Right lobe of liver (tissue), 6 donors: ENCODE results near the gene DBF4B. TPM values are rescaled to one million over a fixed set of nuclear protein-coding genes. Genes with fewer than 3 reads are reported as not detected.

Experiments used
- ATAC-seq, 4 donors: fragments of 200-7000 bp; cut with Tn5 transposase; one replicate each; pipeline ENCODE4 v1.9.1; 2020; ENCODE audit warnings: mild to moderate bottlenecking in 4 of 4, moderate library complexity in 4 of 4
- DNase-seq, 3 donors: peaks; one replicate each; pipeline ENCODE4 v3.0.0-alpha.2; 2020
- H3K27ac ChIP-seq, 3 donors: fragments of 200-600 bp; one replicate each; pipeline ENCODE4 v1.8.0; 2022
- H3K27me3 ChIP-seq, 2 donors: fragments of 200-600 bp; one replicate each; pipeline ENCODE4 v1.8.0; 2022
- H3K36me3 ChIP-seq, 4 donors: fragments of 200-600 bp; sonication (generic) in 1 of 4; one replicate each; pipeline versions ENCODE4 v1.5.1 to v1.8.0; 2017 to 2022; ENCODE audit warnings: control low read depth in 1 of 4
- H3K4me1 ChIP-seq, 4 donors: fragments of 200-600 bp; sonication (generic) in 1 of 4; one replicate each; pipeline versions ENCODE4 v1.5.1 to v1.8.0; 2017 to 2022; ENCODE audit warnings: control low read depth in 1 of 4
- H3K4me3 ChIP-seq, 3 donors: fragments of 200-600 bp; one replicate each; pipeline ENCODE4 v1.8.0; 2022
- H3K9me3 ChIP-seq, 4 donors: fragments of 200-600 bp; sonication (generic) in 1 of 4; one replicate each; pipeline versions ENCODE4 v1.5.1 to v1.8.0; 2017 to 2022; ENCODE audit warnings: control low read depth in 1 of 4
- CTCF ChIP-seq, 4 donors: fragments of 200-600 bp in 3 of 4; fragments of 450-650 bp in 1 of 4; IDR thresholded peaks; one replicate each; pipeline versions ENCODE4 v1.5.1 to v1.8.0; 2016 to 2022; ENCODE audit warnings: antibody characterized with exemption in 4 of 4, mild to moderate bottlenecking in 2 of 4
- POLR2A ChIP-seq: fragments of 450-650 bp; IDR thresholded peaks from one replicate; pipeline ENCODE4 v1.6.1; 2017; ENCODE audit warnings: antibody characterized with exemption, mild to moderate bottlenecking
- WGBS: methylation state at CpG from one replicate; pipeline ENCODE4 v1.1.6; 2018; ENCODE audit warnings: low coverage, low lambda C conversion rate; ENCODE audit not compliant: insufficient coverage; ENCODE audit errors: missing lambda C conversion rate; 5-methylcytosine and 5-hydroxymethylcytosine counted together
- intact Hi-C, 2 donors: fragments of 100-400 bp; cut with DNase I; formaldehyde crosslinking; loops; one replicate each; pipeline versions ENCODE4 v1.11.2 to v1.14.1; 2022
- total RNA-seq, 6 experiments: library from RNA; depleted of rRNA in 2 of 6; stranded (reverse); fragments of >200 nt in 2 of 6; fragmentation: NEBNext Ultra II Directional in 3 of 6; extraction: Animal tissue kit (Norgen Biotek cat#: 25700) in 3 of 6; gene quantifications; one replicate each; pipeline versions ENCODE4 v1.1.0 to v1.2.4, GENCODE V29; 2016 to 2023
- donor health status: DM: no; HTN: yes; CAD: no.
- donor health status: DM: no; HTN: no; CAD: no.
- donor health status: DM: no; HTN: no; CAD: no.
- donor health status: DM: no; HTN: yes; CAD: no.
- donor health status: DM: no; HTN: yes; CAD: no.

The DBF4B gene
- total RNA-seq, 6 experiments from 2014 or later, result 0.81 to 2.3 (median 1.7) TPM

DNA sequence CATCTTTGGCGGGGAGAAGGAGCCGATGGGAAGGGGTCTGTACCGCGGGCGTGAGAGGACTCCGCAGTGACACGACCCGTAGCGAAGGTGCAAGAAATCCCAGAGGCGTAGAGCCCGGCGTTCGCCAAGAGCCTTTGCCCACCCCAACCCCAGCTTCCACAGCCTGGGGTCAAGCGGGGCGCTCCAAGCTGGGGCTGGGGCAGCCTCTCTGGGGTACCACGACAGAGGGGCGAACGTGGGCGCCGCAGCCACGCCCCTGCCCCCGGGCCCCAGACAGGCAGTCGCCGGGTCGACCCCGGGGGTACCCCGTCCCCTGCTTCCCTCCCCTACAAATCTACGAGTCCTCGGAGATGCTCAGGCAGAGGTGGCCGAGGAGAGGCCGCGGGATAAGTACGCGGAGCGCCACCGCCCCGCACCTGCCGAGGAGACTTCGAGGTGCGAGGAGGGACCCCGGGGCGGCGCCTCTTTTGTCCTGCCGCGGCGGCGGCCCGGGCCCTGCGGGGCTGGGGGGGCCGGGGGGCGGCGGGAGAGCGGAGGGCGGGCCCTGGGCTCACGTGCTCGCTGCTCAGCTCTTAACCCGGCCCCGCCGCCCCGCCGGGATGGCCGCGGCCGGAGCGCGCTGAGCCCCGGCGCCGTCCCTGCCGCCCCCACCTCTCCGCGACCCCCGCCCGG, 50.1 kb downstream of the DBF4B start, which contains the start of gene ADAM11:
TSS of gene ADAM11 (plus strand) at position 575 of the 672 bp plus-strand sequence. CDS start 212 bp downstream, outside the sequence.
- no peak for DNase-seq
- peak within 1 kb of the TSS in 1 of 3 donors; percentile 29 for H3K4me3 ChIP-seq
- WGBS, result 0% methylated on average over 2 of the region's 74 CpGs
- H3K4me1 ChIP-seq, result peaks cover 0 to 9% (median 0%) of the 10 kb centered on the region in 4 donors
- intact Hi-C loops, result no loop called here
- H3K9me3 ChIP-seq, result no peaks in the 10 kb centered on the region
- no peak within 1 kb of the TSS for H3K27ac ChIP-seq
- peaks cover 0 to 13% of the 10 kb centered on the region in 2 donors for H3K27me3 ChIP-seq
- no peaks in the 10 kb centered on the region for H3K36me3 ChIP-seq
- TF ChIP-seq CTCF (IDR thresholded peaks at IDR 0.05) (no peak), POLR2A (no peak)
- peak in 1 of 4 donors; percentile 19 for ATAC-seq

DNA sequence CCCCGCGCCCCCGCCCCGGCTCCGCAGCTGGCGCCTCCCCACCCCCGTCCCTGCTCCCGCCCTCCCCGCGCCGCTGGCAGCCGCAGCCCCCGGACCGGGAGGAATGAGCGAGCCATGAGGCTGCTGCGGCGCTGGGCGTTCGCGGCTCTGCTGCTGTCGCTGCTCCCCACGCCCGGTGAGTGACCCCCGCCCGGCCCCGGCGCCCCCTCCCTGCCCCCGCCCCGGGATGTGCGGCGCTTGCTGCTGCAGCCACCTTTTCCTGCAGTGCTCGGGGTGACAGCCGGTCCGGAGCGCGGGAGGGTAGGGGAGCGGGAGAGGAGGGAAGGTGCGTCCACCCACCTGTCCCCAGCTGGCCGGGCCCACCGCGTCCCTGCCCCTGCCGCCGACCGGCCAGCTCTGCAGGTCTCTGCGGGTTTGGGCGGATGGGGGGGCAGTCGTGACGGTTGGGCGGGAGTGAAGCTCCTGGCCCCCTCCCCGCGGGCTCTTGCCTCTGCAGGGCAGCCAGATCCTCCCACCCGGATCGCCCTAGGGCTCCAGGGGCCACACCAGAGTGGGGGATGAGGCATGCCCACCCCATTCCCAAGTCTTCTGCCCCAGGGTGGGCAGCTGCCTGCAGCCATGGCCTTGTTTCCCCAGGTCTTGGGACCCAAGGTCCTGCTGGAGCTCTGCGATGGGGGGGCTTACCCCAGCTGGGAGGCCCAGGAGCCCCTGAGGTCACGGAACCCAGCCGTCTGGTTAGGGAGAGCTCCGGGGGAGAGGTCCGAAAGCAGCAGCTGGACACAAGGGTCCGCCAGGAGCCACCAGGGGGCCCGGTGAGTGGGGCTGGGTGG, 50.8 kb downstream of the DBF4B start:
- Histone ChIP-seq H3K27ac (no peak overlapping the region), H3K27me3 (peaks cover 0 to 13% of the 10 kb centered on the region in 2 donors), H3K36me3 (no peaks in the 10 kb centered on the region), H3K9me3 (no peaks in the 10 kb centered on the region), H3K4me1 (peaks cover 0 to 9% (median 0%) of the 10 kb centered on the region in 4 donors), H3K4me3 (peak overlapping the region in 1 of 3 donors; percentile 29)
- no peak for TF ChIP-seq CTCF (IDR thresholded peaks at IDR 0.05)
- TF ChIP-seq POLR2A, result no peak
- DNase-seq, result no peak
- no peak for ATAC-seq
- 55% methylated on average over 6 of the region's 60 CpGs for WGBS
- intact Hi-C loops, result no loop called here

DNA sequence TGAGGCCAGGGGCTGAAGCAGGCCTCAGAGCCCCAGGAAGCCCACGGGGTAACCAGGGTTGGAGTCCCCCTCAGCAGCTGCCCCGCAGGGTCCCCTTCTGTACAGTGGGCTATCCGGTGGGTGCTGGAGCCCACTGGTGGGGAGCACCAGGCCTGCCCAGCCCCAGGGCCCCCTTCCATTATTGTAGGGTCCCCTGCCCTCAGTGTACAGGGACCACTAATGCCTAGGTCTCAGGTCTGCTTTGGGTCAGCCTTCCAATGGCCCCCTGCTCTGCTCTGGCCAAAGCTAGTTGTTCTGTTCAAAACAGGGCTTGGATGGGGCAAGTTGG, 51.4 kb downstream of the DBF4B start:
- WGBS, result no CpG with 5 or more reads among the region's 3 CpGs
- H3K4me1 ChIP-seq, result peaks cover 0 to 9% (median 0%) of the 10 kb centered on the region in 4 donors
- H3K27ac ChIP-seq, result no peak overlapping the region
- H3K4me3 ChIP-seq, result no peak overlapping the region
- H3K36me3 ChIP-seq, result no peaks in the 10 kb centered on the region
- DNase-seq (no peak), ATAC-seq (no peak)
- no peak for TF ChIP-seq CTCF (IDR thresholded peaks at IDR 0.05)
- no peak for TF ChIP-seq POLR2A
- H3K9me3 ChIP-seq, result no peaks in the 10 kb centered on the region
- peaks cover 0 to 13% of the 10 kb centered on the region in 2 donors for H3K27me3 ChIP-seq
- intact Hi-C loops, result no loop called here

DNA sequence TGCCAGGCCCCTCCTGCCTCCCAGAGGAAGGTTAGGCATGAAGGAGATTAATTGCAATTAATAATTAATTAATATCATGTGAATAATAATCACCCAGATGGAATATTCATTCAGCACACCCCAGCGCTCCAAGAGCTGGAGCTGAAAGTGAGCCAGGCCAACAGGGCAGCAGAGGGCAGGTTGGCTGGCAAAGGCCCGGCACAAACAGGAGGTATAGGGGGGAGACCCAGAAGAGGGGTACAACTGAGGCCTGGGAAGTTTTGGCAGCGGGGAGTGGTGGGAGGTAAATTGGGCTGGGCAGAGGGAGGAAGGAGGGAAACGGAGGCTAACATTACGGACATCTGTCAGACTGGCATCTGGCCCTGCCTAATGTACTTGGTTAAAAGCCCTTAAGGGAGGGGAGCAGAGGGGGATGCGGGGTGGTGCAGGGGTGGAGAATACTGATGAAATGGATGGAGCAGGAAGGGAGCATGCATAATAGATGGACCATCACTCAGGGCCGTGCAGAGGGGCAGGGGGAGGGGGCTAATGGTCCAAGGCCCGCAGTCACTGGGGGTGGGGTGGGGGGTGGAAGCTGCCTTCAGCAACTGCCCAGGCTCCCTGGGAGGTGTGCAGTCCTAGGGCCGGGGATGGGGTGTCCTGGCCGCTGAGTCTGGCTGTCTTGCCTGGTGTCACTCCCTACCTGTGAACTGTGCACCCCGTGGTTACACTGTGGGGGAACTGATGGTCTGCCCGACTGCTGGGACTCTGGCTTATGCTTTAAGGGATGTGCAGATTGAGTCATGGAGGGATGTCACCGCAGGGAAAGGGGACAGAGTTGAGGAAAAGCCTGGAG, 52.2 kb downstream of the DBF4B start:
- no peak overlapping the region for H3K4me3 ChIP-seq
- H3K4me1 ChIP-seq, result peaks cover 0 to 9% (median 0%) of the 10 kb centered on the region in 4 donors
- H3K27ac ChIP-seq, result no peak overlapping the region
- H3K36me3 ChIP-seq, result no peaks in the 10 kb centered on the region
- no peak for TF ChIP-seq POLR2A
- no peak for TF ChIP-seq CTCF (IDR thresholded peaks at IDR 0.05)
- intact Hi-C loops, result no loop called here
- no peak for DNase-seq
- no peak for ATAC-seq
- peaks cover 0 to 13% of the 10 kb centered on the region in 2 donors for H3K27me3 ChIP-seq
- no peaks in the 10 kb centered on the region for H3K9me3 ChIP-seq
- WGBS, result 74% methylated on average over 6 of the region's 13 CpGs
